Measurements from ENCODE around the gene GAS6.

The GAS6 gene

GRCh38 chr13:113887700-113888201 is 23.9 kb upstream of the GAS6 start:
- DNase-seq: no peak

GRCh38 chr13:113886561-113887112 is 22.8 kb upstream of the GAS6 start:
- DNase-seq: no peak

GRCh38 chr13:113884821-113885220 is 20.9 kb upstream of the GAS6 start:
- DNase-seq: no peak

GRCh38 chr13:113883921-113884804 is 20.3 kb upstream of the GAS6 start:
- DNase-seq: no peak

- DNase-seq: no peak
Measured at GRCh38 chr13:113883314-113883811, 19.5 kb upstream of the GAS6 start.

GRCh38 chr13:113882716-113883115 is 18.8 kb upstream of the GAS6 start:
- no peak for DNase-seq

GRCh38 chr13:113882267-113882630 is 18.4 kb upstream of the GAS6 start:
- DNase-seq: no peak

- DNase-seq: no peak
Measured at GRCh38 chr13:113881614-113882266, 17.9 kb upstream of the GAS6 start.

GRCh38 chr13:113880651-113881611 is 17.1 kb upstream of the GAS6 start:
- DNase-seq: no peak

GRCh38 chr13:113879494-113880360 is 15.9 kb upstream of the GAS6 start:
- no peak for DNase-seq

- no peak for DNase-seq
Measured at GRCh38 chr13:113879017-113879416, 15.1 kb upstream of the GAS6 start.

GRCh38 chr13:113877149-113877990 is 13.5 kb upstream of the GAS6 start:
- DNase-seq: no peak

GRCh38 chr13:113876346-113877148 is 12.7 kb upstream of the GAS6 start:
- no peak for DNase-seq

- DNase-seq: no peak
Measured at GRCh38 chr13:113875837-113876281, 12.0 kb upstream of the GAS6 start.

- no peak for DNase-seq
Measured at GRCh38 chr13:113875429-113875815, 11.5 kb upstream of the GAS6 start.

GRCh38 chr13:113874579-113875428 is 10.9 kb upstream of the GAS6 start:
- no peak for DNase-seq

GRCh38 chr13:113874177-113874576 is 10.3 kb upstream of the GAS6 start:
- DNase-seq: no peak

GRCh38 chr13:113869263-113869662 is 5.4 kb upstream of the GAS6 start:
- no peak for DNase-seq

All from effector CD8-positive, alpha-beta T cell (primary cell).